Suprapubic skin (tissue), 4 donors: ENCODE results near the gene STPG3. TPM values are rescaled to one million over a fixed set of nuclear protein-coding genes. Genes with fewer than 3 reads are reported as not detected.

ENCODE experiments used
- DNase-seq, 2 donors: peaks; one replicate each; pipeline ENCODE4 v3.0.0-alpha.2; 2019; ENCODE audit warnings: low spot score in 2 of 2
- H3K27ac ChIP-seq: fragments of 200-600 bp; sonication (generic); one replicate; pipeline ENCODE4 v1.5.1; 2019
- H3K27me3 ChIP-seq: fragments of 200-600 bp; sonication (generic); one replicate; pipeline ENCODE4 v1.5.1; 2019
- H3K36me3 ChIP-seq: fragments of 200-600 bp; sonication (generic); one replicate; pipeline ENCODE4 v1.5.1; 2019
- H3K4me1 ChIP-seq: fragments of 200-600 bp; sonication (generic); one replicate; pipeline ENCODE4 v1.5.1; 2019
- H3K4me3 ChIP-seq: fragments of 200-600 bp; sonication (generic); one replicate; pipeline ENCODE4 v1.5.1; 2019; ENCODE audit warnings: mild to moderate bottlenecking
- H3K9me3 ChIP-seq: fragments of 200-600 bp; sonication (generic); one replicate; pipeline ENCODE4 v1.5.1; 2019
- EP300 ChIP-seq: sonication (generic); formaldehyde crosslinking; IDR thresholded peaks from one replicate; pipeline ENCODE4 v1.6.1; 2017; ENCODE audit warnings: antibody characterized with exemption
- POLR2A ChIP-seq, 2 donors: fragments of 450-650 bp; IDR thresholded peaks; one replicate each; pipeline ENCODE4 v1.6.1; 2017; ENCODE audit warnings: antibody characterized with exemption in 2 of 2, mild to moderate bottlenecking in 2 of 2, moderate library complexity in 2 of 2
- POLR2AphosphoS5 ChIP-seq, 3 donors: sonication (generic); formaldehyde crosslinking; IDR thresholded peaks; one replicate each; pipeline ENCODE4 v1.6.1; 2017; ENCODE audit warnings: antibody characterized with exemption in 3 of 3
- WGBS: methylation state at CpG from one replicate; pipeline ENCODE4 v1.1.5; 2018; 5-methylcytosine and 5-hydroxymethylcytosine counted together
- total RNA-seq, 4 donors: library from RNA; depleted of rRNA; stranded (reverse); fragments of >200 nt; gene quantifications; one replicate each; pipeline ENCODE4 v1.1.0, GENCODE V29; 2016
- TF ChIP-seq, protein P1 (sequence below), 2 donors: fragments of 200-600 bp in 1 of 2; fragments of 450-650 bp in 1 of 2; sonication (generic) in 1 of 2; IDR thresholded peaks; one replicate each; pipeline ENCODE4 v1.5.1; 2016 to 2019; ENCODE audit warnings: antibody characterized with exemption in 2 of 2, mild to moderate bottlenecking in 1 of 2, moderate library complexity in 1 of 2

The STPG3 gene
- total RNA-seq, 4 donors from 2014 or later, result 1.2 TPM; not detected in 3

DNA sequence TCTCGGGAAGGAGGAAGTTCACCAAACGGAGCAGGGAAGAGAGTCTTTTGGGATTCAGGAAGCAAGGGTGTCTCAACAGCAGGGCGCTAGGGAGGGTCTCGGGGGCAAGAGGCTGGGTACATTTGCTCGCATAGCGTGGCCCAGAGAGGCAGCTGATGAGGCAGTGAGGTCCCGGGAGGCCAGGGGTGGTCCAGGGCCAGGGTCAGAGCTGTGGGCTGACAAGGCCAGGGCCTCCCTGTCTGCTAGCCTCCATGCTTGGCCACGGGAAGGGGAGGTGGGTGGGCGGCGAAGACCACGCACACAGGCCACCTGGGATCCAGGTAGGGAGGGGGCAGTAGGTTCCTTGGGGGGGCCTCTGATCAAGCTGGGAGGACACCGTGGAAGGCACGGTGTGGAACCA, 39.6 kb upstream of the STPG3 start:
- TF ChIP-seq, protein P1, sequence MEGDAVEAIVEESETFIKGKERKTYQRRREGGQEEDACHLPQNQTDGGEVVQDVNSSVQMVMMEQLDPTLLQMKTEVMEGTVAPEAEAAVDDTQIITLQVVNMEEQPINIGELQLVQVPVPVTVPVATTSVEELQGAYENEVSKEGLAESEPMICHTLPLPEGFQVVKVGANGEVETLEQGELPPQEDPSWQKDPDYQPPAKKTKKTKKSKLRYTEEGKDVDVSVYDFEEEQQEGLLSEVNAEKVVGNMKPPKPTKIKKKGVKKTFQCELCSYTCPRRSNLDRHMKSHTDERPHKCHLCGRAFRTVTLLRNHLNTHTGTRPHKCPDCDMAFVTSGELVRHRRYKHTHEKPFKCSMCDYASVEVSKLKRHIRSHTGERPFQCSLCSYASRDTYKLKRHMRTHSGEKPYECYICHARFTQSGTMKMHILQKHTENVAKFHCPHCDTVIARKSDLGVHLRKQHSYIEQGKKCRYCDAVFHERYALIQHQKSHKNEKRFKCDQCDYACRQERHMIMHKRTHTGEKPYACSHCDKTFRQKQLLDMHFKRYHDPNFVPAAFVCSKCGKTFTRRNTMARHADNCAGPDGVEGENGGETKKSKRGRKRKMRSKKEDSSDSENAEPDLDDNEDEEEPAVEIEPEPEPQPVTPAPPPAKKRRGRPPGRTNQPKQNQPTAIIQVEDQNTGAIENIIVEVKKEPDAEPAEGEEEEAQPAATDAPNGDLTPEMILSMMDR (IDR thresholded peaks at IDR 0.05), result no peak
- no peak for TF ChIP-seq POLR2A (IDR thresholded peaks at IDR 0.05)
- no peak for TF ChIP-seq EP300
- TF ChIP-seq POLR2AphosphoS5 (IDR thresholded peaks at IDR 0.05), result no peak
- H3K4me1 ChIP-seq, result peaks cover 7% of the 10 kb centered on the region
- no peak for DNase-seq
- no peak overlapping the region for H3K4me3 ChIP-seq
- 78% methylated on average over 13 of the region's 13 CpGs for whole genome bisulfite sequencing
- H3K9me3 ChIP-seq, result no peaks in the 10 kb centered on the region
- H3K27ac ChIP-seq, result no peak overlapping the region
- peaks cover 18% of the 10 kb centered on the region for H3K36me3 ChIP-seq
- H3K27me3 ChIP-seq, result no peaks in the 10 kb centered on the region

DNA sequence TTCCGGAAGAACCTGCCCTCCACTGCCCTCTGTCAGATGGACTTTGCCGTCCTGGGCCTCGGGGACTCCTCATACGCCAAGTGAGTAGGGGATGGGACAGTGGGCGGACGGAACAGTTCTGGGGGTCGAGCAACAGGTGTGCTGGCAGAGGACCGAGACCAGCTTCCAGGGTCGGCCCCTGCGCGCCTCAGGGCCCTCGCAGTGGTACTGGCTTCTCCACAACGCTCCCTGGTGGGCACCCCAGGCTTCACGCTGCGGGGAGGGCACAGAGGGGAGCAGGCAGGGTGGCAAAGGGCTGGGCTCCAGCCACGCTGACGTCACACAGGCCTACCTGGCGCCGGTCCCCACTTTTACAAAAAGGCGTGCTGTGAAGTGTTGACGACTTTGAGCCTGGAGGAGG, 38.6 kb upstream of the STPG3 start:
- H3K4me3 ChIP-seq, result no peak overlapping the region
- no peak overlapping the region for H3K27ac ChIP-seq
- 86% methylated on average over 14 of the region's 21 CpGs for WGBS
- H3K36me3 ChIP-seq, result peaks cover 18% of the 10 kb centered on the region
- H3K4me1 ChIP-seq, result peaks cover 11% of the 10 kb centered on the region
- no peaks in the 10 kb centered on the region for H3K9me3 ChIP-seq
- TF ChIP-seq EP300 (no peak), POLR2A (IDR thresholded peaks at IDR 0.05) (no peak), POLR2AphosphoS5 (IDR thresholded peaks at IDR 0.05) (no peak)
- TF ChIP-seq, protein P1 (IDR thresholded peaks at IDR 0.05), result no peak
- no peaks in the 10 kb centered on the region for H3K27me3 ChIP-seq
- no peak for DNase-seq

DNA sequence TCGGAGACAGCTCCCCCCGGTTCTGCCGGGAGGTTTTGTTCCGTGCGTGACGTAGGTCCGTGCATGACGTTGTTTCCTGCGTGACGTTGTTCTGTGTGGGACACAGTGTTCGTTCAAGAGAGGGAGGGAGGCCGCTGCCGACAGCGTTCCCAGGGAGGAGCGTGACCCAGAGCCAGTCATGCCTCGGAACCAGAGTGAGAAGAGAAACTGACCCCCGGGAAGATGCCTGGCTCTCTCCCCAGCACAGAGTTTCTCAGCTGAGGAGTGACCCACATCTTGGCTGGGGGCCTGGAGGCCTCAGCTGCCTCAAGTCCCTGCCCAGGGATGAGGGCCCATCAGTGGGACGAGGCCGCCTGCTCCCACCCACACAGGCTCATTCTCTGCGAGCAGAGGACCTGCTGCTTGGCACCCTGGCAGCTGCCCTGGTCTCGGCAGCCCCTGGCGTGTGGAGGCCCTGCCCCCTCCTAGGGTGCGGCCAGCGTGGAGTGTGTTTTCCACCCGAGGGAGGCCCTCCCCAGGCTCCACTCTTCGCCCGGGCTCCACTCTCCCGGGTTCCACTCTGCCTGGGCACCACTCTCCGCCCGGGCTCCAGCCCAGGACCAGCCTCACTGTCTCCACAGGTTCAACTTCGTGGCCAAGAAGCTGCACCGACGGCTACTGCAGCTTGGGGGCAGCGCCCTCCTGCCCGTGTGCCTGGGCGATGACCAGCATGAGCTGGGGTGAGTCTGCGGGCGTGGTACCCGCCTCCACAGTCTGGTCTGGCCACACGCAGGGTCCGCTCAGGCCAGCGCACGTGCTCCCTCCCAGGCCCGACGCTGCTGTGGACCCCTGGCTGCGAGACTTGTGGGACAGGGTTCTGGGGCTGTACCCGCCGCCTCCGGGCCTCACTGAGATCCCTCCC, 37.7 kb upstream of the STPG3 start:
- no peak for DNase-seq
- Histone ChIP-seq H3K4me1 (peaks cover 20% of the 10 kb centered on the region), H3K36me3 (peaks cover 18% of the 10 kb centered on the region), H3K27ac (no peak overlapping the region), H3K4me3 (no peak overlapping the region), H3K27me3 (no peaks in the 10 kb centered on the region), H3K9me3 (no peaks in the 10 kb centered on the region)
- WGBS, result 91% methylated on average over 36 of the region's 49 CpGs
- TF ChIP-seq, protein P1 (IDR thresholded peaks at IDR 0.05), result no peak
- no peak for TF ChIP-seq POLR2AphosphoS5 (IDR thresholded peaks at IDR 0.05)

DNA sequence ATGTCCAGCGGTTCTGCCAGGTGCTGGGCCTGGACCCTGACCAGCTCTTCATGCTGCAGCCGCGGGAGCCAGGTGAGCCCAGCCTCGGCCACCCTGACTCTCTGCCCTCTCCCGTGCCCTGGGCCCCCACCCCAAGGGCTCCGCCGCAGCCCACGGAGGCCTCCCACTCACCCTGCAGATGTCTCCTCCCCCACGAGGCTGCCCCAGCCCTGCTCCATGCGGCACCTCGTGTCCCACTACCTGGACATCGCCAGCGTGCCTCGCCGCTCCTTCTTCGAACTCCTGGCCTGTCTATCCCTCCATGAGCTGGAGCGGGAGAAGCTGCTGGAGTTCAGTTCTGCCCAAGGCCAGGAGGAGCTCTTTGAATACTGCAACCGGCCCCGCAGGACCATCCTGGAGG, 36.5 kb upstream of the STPG3 start:
- WGBS, result 94% methylated on average over 19 of the region's 19 CpGs
- no peaks in the 10 kb centered on the region for H3K27me3 ChIP-seq
- no peak for DNase-seq
- H3K4me1 ChIP-seq, result peaks cover 27% of the 10 kb centered on the region
- no peaks in the 10 kb centered on the region for H3K9me3 ChIP-seq
- no peak overlapping the region for H3K4me3 ChIP-seq
- H3K36me3 ChIP-seq, result peaks cover 10% of the 10 kb centered on the region
- H3K27ac ChIP-seq, result no peak overlapping the region
- TF ChIP-seq, protein P1 (IDR thresholded peaks at IDR 0.05), result no peak
- no peak for TF ChIP-seq POLR2A (IDR thresholded peaks at IDR 0.05)
- TF ChIP-seq POLR2AphosphoS5 (IDR thresholded peaks at IDR 0.05), result no peak
- TF ChIP-seq EP300, result no peak

DNA sequence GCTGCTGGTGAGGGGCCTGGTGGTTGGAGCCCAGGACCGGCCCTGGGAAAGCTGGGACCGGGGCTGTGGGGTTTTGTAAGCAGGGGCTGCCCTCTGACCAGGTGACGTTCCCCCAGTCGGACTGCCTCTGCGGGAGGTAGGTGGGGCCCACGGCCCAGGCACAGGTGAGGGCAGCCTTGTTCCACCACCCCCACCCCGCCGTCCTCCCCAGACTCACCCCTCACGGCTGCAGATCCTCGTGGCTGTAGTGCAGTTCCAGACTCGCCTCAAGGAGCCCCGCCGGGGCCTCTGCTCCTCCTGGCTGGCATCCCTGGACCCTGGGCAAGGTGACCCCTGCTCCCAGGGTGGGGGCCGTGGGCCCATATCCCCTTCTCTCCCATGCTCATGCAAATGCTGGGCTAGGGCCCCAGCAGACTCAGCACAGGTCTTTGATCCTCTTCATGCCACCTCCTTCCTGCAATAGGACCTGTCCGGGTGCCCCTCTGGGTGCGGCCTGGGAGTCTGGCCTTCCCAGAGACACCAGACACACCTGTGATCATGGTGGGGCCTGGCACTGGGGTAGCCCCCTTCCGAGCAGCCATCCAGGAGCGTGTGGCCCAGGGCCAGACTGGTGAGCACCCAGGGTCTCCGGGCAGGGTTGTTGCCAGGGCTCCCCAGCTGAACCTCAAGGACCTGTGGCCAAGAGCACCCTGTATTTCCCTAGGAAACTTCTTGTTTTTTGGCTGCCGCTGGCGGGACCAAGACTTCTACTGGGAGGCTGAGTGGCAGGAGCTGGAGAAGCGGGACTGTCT, 35.7 kb upstream of the STPG3 start:
- 91% methylated on average over 8 of the region's 22 CpGs for WGBS
- Histone ChIP-seq H3K27ac (no peak overlapping the region), H3K27me3 (no peaks in the 10 kb centered on the region), H3K9me3 (no peaks in the 10 kb centered on the region), H3K4me1 (peaks cover 27% of the 10 kb centered on the region), H3K4me3 (no peak overlapping the region), H3K36me3 (peaks cover 10% of the 10 kb centered on the region)
- no peak for TF ChIP-seq EP300
- TF ChIP-seq POLR2A (IDR thresholded peaks at IDR 0.05), result no peak
- TF ChIP-seq, protein P1 (IDR thresholded peaks at IDR 0.05), result no peak
- no peak for TF ChIP-seq POLR2AphosphoS5 (IDR thresholded peaks at IDR 0.05)
- DNase-seq, result no peak
